AG04450 (cell line): ENCODE data around the gene CACHD1. TPM values are rescaled to one million over a fixed set of nuclear protein-coding genes. Genes with fewer than 3 reads are reported as not detected.

Experiments used
- CTCF ChIA-PET: fragments of 300-600, 350-600 bp; formaldehyde crosslinking; extraction: SDS; loops from one replicate; lab custom pipeline; 2022; ENCODE audit warnings: antibody characterized with exemption, inconsistent platforms; lab: Charles Lee
- POLR2A ChIA-PET: fragments of 350-600 bp; formaldehyde crosslinking; extraction: SDS; loops from one replicate; lab custom pipeline; 2021; ENCODE audit warnings: antibody characterized with exemption, inconsistent platforms; lab: Yijun Ruan, JAX
- DNase-seq: peaks from one replicate; pipeline ENCODE4 v3.0.0-alpha.2; 2011; ENCODE audit warnings: low read depth, low spot score
- H3K27ac ChIP-seq: one replicate; pipeline ENCODE4 v1.5.1; 2012; ENCODE audit warnings: low read depth, low read length, control low read depth
- H3K27me3 ChIP-seq: one replicate; pipeline ENCODE4 v1.6.0; 2012; ENCODE audit warnings: low read length; ENCODE audit not compliant: control insufficient read depth, insufficient read depth
- H3K4me3 ChIP-seq: 2 replicates; pipeline ENCODE4 v1.5.1; 2011; ENCODE audit warnings: mild to moderate bottlenecking, low read depth, low read length, control low read depth
- H3K9me3 ChIP-seq: 2 replicates; pipeline ENCODE4 v1.5.1; 2012; ENCODE audit warnings: low read length; ENCODE audit not compliant: control insufficient read depth, insufficient read depth
- CTCF ChIP-seq: IDR thresholded peaks from 2 replicates; pipeline ENCODE4 v1.5.1; 2011; ENCODE audit warnings: low read depth, low read length, control low read depth, inconsistent platforms
- polyA plus RNA-seq: library from polyadenylated mRNA; depleted of rRNA; stranded (reverse); fragments of >200 nt; gene quantifications from 2 replicates; pipeline ENCODE4 v1.2.3, GENCODE V29; 2011

Gene CACHD1
- polyA plus RNA-seq, 1 experiment: 3.5 TPM

GRCh38 chr1:64624218-64624713 is 154.3 kb downstream of the CACHD1 start:
- TF ChIP-seq CTCF: no peak
- Histone ChIP-seq H3K27ac (no peak overlapping the region), H3K4me3 (no peak overlapping the region), H3K27me3 (no peaks in the 10 kb centered on the region), H3K9me3 (no peaks in the 10 kb centered on the region)
- ChIA-PET CTCF (interaction anchor here (1.4 kb wide), 2 partner anchors 30 to 51 kb away, joined by 3 to 7 read pairs; no protein-coding TSS in a partner anchor), POLR2A (interaction anchor here (1.3 kb wide), 1 partner anchor 110 kb away, joined by 3 read pairs; no protein-coding TSS in a partner anchor)
- no peak for DNase-seq

GRCh38 chr1:64624808-64625207 is 154.9 kb downstream of the CACHD1 start:
- no peaks in the 10 kb centered on the region for H3K9me3 ChIP-seq
- no peaks in the 10 kb centered on the region for H3K27me3 ChIP-seq
- no peak overlapping the region for H3K27ac ChIP-seq
- H3K4me3 ChIP-seq: no peak overlapping the region
- DNase-seq: no peak
- CTCF ChIA-PET: interaction anchor here (1.4 kb wide), 2 partner anchors 30 to 51 kb away, joined by 3 to 7 read pairs; no protein-coding TSS in a partner anchor
- POLR2A ChIA-PET: interaction anchor here (1.3 kb wide), 1 partner anchor 111 kb away, joined by 3 read pairs; no protein-coding TSS in a partner anchor
- TF ChIP-seq CTCF: no peak

GRCh38 chr1:64630611-64631010 is 160.7 kb downstream of the CACHD1 start:
- Histone ChIP-seq H3K9me3 (no peaks in the 10 kb centered on the region), H3K27me3 (no peaks in the 10 kb centered on the region), H3K4me3 (no peak overlapping the region), H3K27ac (no peak overlapping the region)
- TF ChIP-seq CTCF: no peak
- ChIA-PET CTCF (no interaction called here), POLR2A (no interaction called here)
- DNase-seq: no peak

GRCh38 chr1:64631346-64632034 is 161.6 kb downstream of the CACHD1 start:
- no peak for TF ChIP-seq CTCF

GRCh38 chr1:64632936-64633335 is 163.0 kb downstream of the CACHD1 start:
- no peak for DNase-seq
- H3K27ac ChIP-seq: no peak overlapping the region
- ChIA-PET POLR2A (no interaction called here), CTCF (interaction anchor here (0.6 to 1.5 kb wide), 2 partner anchors 42 to 99 kb away, joined by 5 to 7 read pairs; no protein-coding TSS in a partner anchor)
- H3K4me3 ChIP-seq: no peak overlapping the region
- no peaks in the 10 kb centered on the region for H3K27me3 ChIP-seq
- TF ChIP-seq CTCF: no peak
- no peaks in the 10 kb centered on the region for H3K9me3 ChIP-seq

More at GRCh38 chr1:64631346-64632034, 161.6 kb downstream of the CACHD1 start:
- DNase-seq: no peak
- CTCF ChIA-PET: interaction anchor here (0.7 to 1.5 kb wide), 2 partner anchors 10 to 44 kb away, joined by 3 to 5 read pairs; no protein-coding TSS in a partner anchor
- Histone ChIP-seq H3K27ac (no peak overlapping the region), H3K27me3 (no peaks in the 10 kb centered on the region), H3K4me3 (no peak overlapping the region), H3K9me3 (no peaks in the 10 kb centered on the region)
- POLR2A ChIA-PET: no interaction called here
